DLD1 (cell line): ENCODE results near the gene EFEMP2.

Source experiments
- in situ Hi-C: cut with HindIII; loops from 2 replicates; pipeline ENCODE4 v1.10.0; 2017; ENCODE audit warnings: low sequenced_read_pairs

Gene EFEMP2

GRCh38 chr11:65872586-65873317 lies at the start of gene EFEMP2:
EFEMP2 (minus strand) TSS chr11:65872800; CDS start chr11:65872354, 446 bp downstream.
- in situ Hi-C loops, result no loop called here

GRCh38 chr11:65921876-65922275 lies 49.3 kb upstream of the EFEMP2 start:
- in situ Hi-C loops, result no loop called here

- in situ Hi-C loops, result no loop called here
Observed at GRCh38 chr11:65921033-65921555, 48.5 kb upstream of the EFEMP2 start.

DNA sequence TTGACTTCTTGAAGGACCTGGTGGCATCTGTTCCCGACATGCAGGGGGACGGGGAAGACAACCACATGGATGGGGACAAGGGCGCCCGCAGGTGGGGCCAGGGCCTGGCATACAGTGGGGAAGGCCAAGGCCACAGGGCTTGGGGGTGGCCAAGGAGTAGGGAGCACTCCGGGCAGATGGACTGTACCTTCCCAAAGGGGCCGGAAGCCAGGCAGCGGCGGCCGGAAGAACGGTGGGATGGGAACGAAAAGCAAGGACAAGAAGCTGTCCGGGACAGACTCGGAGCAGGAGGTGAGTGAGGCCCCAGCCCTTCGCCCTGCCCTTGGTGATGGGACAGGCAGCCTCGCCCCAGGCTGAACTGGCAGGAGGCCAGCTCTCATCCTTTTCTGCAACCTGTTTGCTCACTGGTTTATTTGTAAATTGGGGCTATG lies 47.8 kb upstream of the EFEMP2 start:
- in situ Hi-C loops, result no loop called here

GRCh38 chr11:65919573-65920371 lies 47.2 kb upstream of the EFEMP2 start:
- in situ Hi-C loops, result no loop called here

DNA sequence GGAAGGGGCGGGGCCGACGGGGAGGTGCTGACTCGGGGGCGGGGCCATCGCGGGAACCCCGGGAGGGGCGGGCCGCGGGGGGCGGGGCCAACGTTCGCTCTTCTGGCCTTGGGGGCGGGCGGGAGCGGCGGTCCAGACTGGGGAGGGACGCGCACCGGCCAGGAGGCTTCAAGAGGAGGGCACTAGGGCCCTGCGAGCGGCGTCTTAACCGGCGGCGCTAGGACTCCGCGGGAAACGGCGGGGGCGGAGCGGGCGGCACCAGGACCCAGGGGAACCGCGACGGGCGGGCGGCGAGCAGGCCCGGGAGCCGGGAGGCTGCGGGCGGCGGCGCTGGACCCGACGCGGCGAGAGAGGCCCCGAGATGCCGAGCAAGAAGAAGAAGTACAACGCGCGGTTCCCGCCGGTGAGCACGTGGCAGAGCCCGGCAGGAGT lies 46.6 kb upstream of the EFEMP2 start, which contains the start of gene DRAP1:
Gene DRAP1, plus strand, starts transcription at position 286 of the 432 bp plus-strand sequence. Its CDS starts 76 bp downstream, at position 362.
- in situ Hi-C loops, result no loop called here

DNA sequence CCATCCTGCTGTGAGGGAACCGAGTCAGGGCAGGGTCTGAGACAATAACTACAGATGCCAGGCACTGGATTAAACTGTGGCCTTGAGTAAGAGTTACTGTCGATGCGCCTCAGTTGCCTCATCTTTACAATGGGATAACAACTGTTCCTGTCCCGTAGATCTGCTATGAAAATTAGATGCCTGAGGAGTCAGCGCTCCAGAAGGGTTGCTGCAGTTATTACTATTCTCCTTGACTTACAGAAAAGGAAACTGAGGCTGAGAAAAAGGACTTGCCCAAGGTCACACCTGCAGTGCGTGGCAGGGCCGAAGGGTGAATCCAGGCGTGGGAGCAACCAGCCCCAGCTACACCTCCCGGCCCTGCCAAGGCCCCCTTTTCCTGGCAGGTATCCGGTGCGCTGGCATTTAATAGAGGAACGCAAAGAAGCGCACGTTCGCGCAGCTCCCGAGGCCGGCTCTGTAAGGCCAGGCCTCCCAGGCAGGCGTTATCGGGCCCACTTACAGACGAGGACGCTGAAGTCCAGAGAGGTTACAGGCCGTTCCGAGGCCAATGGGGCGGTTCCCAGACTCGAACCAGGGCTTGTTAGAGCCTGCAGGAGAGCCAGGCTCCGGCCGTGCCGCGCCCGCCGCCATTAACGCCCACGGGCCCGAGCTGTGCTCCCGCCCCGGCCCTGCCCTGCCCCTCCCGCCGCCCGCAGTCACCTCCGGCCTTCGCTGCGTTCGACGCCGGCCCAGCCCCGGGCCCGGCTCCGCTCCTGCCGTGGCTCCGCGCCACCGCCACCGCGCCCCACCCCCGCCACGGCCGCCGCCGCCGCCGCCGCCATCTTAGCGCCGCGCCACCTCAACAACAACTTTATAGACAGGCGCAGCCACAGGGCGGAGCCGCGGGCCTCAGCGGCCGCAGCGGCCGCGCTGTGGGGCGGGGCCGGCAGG lies 45.9 kb upstream of the EFEMP2 start, which contains the start of gene C11orf68:
Gene C11orf68, minus strand, starts transcription at position 852 of the 930 bp plus-strand sequence. Its CDS starts 31 bp downstream, at position 821.
- in situ Hi-C loops, result no loop called here

- in situ Hi-C loops, result no loop called here
Observed at GRCh38 chr11:65917434-65918210, 45.0 kb upstream of the EFEMP2 start.

GRCh38 chr11:65917077-65917433 lies 44.5 kb upstream of the EFEMP2 start:
- in situ Hi-C loops, result no loop called here

GRCh38 chr11:65916391-65916790 lies 43.8 kb upstream of the EFEMP2 start:
- in situ Hi-C loops, result no loop called here

- in situ Hi-C loops, result no loop called here
Observed at GRCh38 chr11:65915821-65916251, 43.2 kb upstream of the EFEMP2 start.

DNA sequence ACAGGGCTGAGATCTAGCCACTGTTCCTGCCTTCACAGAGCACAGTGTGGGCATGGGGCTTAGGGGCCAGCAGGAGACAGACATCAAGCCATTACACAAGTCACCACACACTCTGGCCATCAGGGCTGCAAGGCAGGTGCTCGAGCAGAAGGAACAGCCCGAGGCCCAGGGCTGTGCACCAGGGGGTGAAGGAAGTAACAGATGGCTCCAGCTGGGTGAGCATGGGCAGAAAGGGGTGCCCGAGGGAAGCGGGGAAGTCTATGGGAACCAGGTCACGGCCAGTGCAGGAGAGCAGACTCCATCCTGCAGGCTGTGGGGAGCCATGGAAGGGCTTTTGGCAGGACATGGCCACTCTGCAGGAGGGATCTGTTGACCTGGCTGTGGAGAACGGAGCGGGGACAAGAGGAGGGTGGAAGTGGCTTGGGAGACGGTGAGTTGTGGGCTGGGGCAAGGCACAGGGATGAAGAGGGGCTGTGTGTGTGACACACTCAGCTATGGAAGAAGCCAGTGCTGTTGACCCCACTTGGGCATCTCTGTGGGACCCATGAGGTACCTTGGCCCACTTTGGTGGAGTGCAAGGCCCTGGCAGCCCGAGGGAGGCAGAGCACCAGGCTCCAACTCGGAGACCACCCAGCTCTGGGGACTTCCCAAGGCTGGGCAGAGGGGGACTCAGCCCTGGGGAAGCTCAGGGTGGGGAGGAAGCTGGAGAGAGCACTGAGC lies 42.7 kb upstream of the EFEMP2 start:
- in situ Hi-C loops, result no loop called here

GRCh38 chr11:65912845-65913244 lies 40.2 kb upstream of the EFEMP2 start:
- in situ Hi-C loops, result no loop called here

GRCh38 chr11:65911682-65912568 lies 39.3 kb upstream of the EFEMP2 start:
- in situ Hi-C loops, result no loop called here

DNA sequence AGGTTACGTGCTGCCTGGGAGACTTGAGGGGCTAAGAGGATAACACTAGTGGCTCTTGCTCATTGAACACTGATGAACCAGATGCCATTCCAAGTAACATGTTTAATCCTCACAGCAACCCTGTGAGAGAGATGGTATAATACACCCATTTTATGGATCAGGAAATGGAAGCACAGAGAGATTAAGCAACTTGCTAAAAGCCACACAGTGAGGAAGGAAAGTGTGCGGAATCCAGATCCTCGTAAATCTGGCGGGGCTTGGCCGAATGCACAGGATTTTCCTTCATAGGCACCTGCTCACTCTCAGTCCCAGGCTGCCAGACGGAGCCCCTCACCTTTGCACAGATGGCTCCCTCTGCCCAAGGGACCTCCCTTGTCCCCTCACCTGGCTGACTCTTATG lies 35.3 kb upstream of the EFEMP2 start:
- in situ Hi-C loops, result no loop called here

- in situ Hi-C loops, result no loop called here
Observed at GRCh38 chr11:65906602-65907001, 34.0 kb upstream of the EFEMP2 start.

- in situ Hi-C loops, result no loop called here
Observed at GRCh38 chr11:65903715-65904114, 31.1 kb upstream of the EFEMP2 start.

GRCh38 chr11:65903068-65903481 lies 30.5 kb upstream of the EFEMP2 start:
- in situ Hi-C loops, result no loop called here
